ENCODE results near the gene NEO1. TPM values are rescaled to one million over a fixed set of nuclear protein-coding genes. Genes with fewer than 3 reads are reported as not detected.
A peak's percentile ranks its signal among the peaks of the same experiment; 100 is the strongest.

Gene NEO1
- total RNA-seq, 1 experiment from 2014 or later, result 2.9 TPM

- DNase-seq (ENCODE audit: low read depth), result no peak
Measured at GRCh38 chr15:73328149-73328820, 276.0 kb downstream of the NEO1 start.

- no peak for DNase-seq (ENCODE audit: low read depth)
Measured at GRCh38 chr15:73328981-73329380, 276.7 kb downstream of the NEO1 start.

- DNase-seq (ENCODE audit: low read depth), result no peak
Measured at GRCh38 chr15:73329501-73330200, 277.4 kb downstream of the NEO1 start.

- DNase-seq (ENCODE audit: low read depth), result no peak
Measured at GRCh38 chr15:73330206-73331051, 278.2 kb downstream of the NEO1 start.

GRCh38 chr15:73331501-73331900 is 279.2 kb downstream of the NEO1 start:
- no peak for DNase-seq (ENCODE audit: low read depth)

GRCh38 chr15:73331991-73332925 is 280.0 kb downstream of the NEO1 start:
- no peak for DNase-seq (ENCODE audit: low read depth)

GRCh38 chr15:73333001-73333400 is 280.7 kb downstream of the NEO1 start:
- no peak for DNase-seq (ENCODE audit: low read depth)

- no peak for DNase-seq (ENCODE audit: low read depth)
Measured at GRCh38 chr15:73334086-73334485, 281.8 kb downstream of the NEO1 start.

- no peak for DNase-seq (ENCODE audit: low read depth)
Measured at GRCh38 chr15:73335026-73335425, 282.8 kb downstream of the NEO1 start.

GRCh38 chr15:73335471-73335870 is 283.2 kb downstream of the NEO1 start:
- DNase-seq (ENCODE audit: low read depth), result no peak

- DNase-seq (ENCODE audit: low read depth), result no peak
Measured at GRCh38 chr15:73336756-73337155, 284.5 kb downstream of the NEO1 start.

GRCh38 chr15:73337187-73337586 is 284.9 kb downstream of the NEO1 start:
- DNase-seq (ENCODE audit: low read depth), result no peak

GRCh38 chr15:73338058-73338457 is 285.8 kb downstream of the NEO1 start:
- DNase-seq (ENCODE audit: low read depth), result no peak

GRCh38 chr15:73338606-73339374 is 286.5 kb downstream of the NEO1 start:
- no peak for DNase-seq (ENCODE audit: low read depth)

- no peak for DNase-seq (ENCODE audit: low read depth)
Measured at GRCh38 chr15:73340502-73341192, 288.4 kb downstream of the NEO1 start.

GRCh38 chr15:73341886-73342600 is 289.8 kb downstream of the NEO1 start:
- DNase-seq (ENCODE audit: low read depth), result no peak

GRCh38 chr15:73344056-73344455 is 291.8 kb downstream of the NEO1 start:
- peak; percentile 6 for DNase-seq (ENCODE audit: low read depth)

- DNase-seq (ENCODE audit: low read depth), result no peak
Measured at GRCh38 chr15:73345658-73346057, 293.4 kb downstream of the NEO1 start.

GRCh38 chr15:73346735-73347312 is 294.6 kb downstream of the NEO1 start:
- peak; percentile 28 for DNase-seq (ENCODE audit: low read depth)
